T-helper 22 cell (primary cell): ENCODE results near the gene LONRF3.

Experiments
- DNase-seq: peaks from one replicate; pipeline ENCODE4 v3.0.0-alpha.2; 2020; ENCODE audit warnings: low read depth

LONRF3 gene

DNA sequence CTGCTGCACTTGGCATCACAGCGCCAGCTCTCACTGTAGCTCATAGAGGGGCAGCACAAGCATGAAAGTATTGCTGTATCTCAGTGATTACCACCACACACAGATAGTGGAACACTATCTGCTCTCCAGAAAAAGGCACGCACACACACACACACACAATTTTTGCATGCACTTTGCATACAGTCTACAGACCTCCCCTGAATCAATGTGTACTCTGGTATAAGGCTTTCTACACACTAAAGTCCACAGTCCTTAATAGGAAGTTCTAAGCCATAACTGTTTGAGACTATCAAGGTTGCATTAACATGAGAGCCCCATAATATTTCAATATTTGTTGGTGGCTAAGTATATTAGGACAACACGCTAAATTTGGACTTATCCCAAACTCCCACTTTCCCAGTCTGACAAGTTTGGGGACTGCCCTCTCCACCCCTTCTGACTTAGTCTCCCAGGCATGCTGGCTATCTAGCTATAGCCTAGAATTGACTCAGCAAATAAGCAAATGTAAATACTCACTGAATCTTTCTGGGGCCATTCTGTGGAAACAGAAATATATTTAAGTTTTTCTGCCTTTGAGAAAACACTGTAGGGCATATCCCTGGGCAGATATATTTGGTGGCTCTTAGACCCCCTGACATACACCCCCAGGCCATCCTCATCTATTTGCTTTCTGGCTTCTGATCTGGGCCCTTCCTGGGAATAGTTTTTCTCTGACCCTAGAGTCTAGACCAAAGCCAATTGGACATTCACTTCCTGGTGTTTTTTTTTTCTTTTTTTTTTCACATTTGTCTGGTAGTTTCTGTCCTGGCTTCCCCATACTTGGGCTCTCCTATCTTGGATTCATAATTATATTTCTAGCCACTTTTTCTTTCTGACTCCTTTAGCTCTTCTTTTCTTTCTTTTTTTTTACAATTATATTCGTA lies 62.0 kb downstream of the LONRF3 start:
- no peak for DNase-seq

GRCh38 chrX:119040432-119040831 lies 66.0 kb downstream of the LONRF3 start:
- DNase-seq = no peak

DNA sequence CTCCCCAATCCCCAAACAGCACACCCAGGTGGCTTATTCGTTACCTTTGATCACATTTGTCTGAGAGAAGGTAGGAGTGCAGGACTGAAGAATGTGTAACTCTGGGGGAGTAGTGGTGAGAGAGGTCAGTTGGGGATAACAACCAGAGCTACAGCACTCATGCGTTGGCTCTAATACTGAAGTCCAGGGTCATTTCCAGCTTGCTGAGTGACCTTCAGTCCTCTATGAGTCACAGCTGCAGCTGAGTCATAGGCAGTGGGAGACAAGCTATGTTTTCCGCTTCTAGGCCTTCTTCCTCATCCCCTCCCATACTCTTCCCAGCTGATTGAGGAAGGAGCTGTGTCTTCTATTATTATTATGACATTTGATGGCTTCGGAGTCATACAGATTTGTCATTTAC lies 66.8 kb downstream of the LONRF3 start:
- DNase-seq = no peak

DNA sequence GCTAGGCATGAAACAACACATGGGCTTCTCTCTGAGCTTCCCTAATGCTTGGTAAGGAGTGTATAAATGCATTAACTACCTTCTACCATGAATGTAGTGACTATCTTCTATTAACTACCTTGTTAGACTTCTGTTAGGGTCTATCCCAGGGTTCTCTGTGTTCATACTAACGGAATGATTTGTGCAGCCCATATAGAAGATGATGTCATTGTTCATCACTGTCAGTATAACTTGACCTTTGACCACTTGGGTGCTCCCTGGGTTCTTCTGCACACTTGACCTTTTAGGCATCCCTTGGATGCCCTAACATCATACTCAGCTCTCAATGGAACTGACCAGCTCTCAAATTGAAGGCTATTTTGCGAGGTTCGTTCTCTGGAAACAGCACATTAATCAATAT lies 67.6 kb downstream of the LONRF3 start:
- DNase-seq = no peak

DNA sequence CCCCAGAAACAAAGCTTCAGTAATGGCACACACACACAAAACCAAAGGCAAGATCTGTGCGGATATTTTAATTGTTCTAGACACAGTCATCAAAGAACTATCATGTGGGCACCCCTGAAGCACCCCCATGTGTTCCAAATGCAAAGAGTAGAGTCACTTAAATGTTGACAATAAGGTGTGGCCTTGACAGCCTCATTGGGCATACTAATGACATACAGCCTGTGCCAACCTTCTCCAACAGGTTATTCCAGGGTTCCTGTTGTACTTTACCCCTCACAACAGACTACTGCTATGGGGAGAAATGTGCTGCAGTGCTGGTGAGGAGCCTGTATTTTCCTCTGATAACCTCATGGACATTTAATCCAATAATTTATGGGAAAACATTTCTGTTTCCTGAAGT lies 68.6 kb downstream of the LONRF3 start:
- no peak for DNase-seq

- no peak for DNase-seq
These were observed 71.5 kb downstream of the LONRF3 start for GRCh38 chrX:119045884-119046283.

DNA sequence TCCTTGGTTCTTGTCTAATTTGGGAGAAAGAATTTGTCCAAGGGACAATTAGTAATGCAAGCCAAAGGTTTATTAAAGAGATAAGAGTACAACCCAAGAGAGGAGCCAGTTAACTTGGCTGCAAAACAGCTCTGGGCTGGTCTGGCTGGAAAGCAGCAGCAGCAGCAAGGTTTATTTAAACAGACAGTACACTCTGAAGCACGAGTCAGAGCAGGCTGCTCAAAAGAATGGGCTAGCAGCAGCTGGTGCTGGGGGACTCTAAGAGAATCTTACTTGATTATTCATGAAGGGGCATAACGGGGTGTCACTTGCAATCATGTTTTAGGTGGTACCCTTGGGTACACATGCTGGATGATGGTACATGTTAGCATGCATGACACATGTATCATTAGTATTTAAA lies 81.3 kb downstream of the LONRF3 start:
- DNase-seq = no peak

DNA sequence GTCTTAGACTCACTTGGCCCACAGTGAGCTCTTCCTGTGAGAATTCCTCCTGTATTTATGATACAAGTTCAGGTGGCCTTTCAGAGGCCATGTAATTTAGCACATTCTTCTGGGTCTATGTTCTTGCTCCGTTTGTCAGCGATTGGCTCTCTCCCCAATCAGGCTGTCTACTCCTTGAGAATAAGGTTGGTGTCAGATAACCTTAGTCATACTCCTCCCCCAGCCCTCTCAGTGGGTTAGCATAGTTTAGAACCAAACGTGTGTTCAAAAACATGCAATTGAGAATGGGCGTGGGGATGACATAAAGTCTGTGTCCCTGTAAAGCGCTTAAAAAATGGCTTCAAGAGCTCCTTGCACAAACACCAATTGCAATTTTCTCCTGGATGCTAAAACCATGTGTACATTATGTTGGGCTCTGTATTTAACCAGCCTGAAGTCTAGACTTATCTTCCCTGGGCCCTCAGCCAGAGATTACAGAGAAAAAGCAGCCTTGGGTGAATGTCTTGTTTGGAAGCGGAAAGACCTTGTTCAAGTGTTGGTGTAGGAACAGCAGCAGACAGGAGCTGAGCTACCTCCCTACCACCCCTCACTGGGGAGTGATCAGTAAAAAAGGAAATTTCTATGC lies 88.4 kb downstream of the LONRF3 start:
- DNase-seq = no peak

DNA sequence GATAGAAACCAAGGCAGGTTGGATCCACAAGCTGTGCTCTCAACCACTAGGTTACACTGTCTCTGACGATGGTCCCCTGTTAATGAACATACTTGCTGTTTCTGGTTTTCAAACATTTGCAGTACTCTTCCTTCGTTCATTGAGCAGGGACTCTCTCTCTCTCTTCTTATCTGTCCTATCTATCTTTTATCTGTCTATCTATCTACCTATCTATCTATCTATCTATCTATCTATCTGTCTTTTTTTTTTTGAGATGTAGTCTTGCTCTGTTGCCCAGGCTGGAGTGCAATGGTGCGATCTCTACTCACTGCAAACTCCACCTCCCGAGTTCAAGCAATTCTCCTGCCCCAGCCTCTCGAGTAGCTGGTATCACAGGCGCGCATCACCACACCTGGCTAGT lies 89.0 kb downstream of the LONRF3 start:
- no peak for DNase-seq

GRCh38 chrX:119067023-119067739 lies 92.8 kb downstream of the LONRF3 start:
- no peak for DNase-seq
